Activated naive CD4-positive, alpha-beta T cell treated with anti-CD3 and anti-CD28 coated beads, Interleukin-2, amount 10 ng/mL, durations not matched to agents 7 days and 5 days (primary cell): Measurements from ENCODE around the gene SMTNL1.
"Not testable (repeated sequence)": the region's sequence is repeated elsewhere in the genome, so short reads cannot be mapped to it uniquely, and the experiment has no call there.

Source experiments
- CTCF ChIA-PET: fragments of 350-600 bp; sonication (Branson Sonifier 250); formaldehyde crosslinking; loops from one replicate; lab custom pipeline; 2021; ENCODE audit warnings: antibody characterized with exemption; lab: Charles Lee
- DNase-seq: peaks from one replicate; pipeline ENCODE4 v3.0.0-alpha.2; 2020
- H3K27ac Mint-ChIP-seq: one replicate; pipeline ENCODE4 v1.8.0; 2021; ENCODE audit warnings: mild to moderate bottlenecking, moderate library complexity, mixed read lengths
- H3K27me3 Mint-ChIP-seq: one replicate; pipeline ENCODE4 v1.8.0; 2021; ENCODE audit warnings: mild to moderate bottlenecking, mixed read lengths
- H3K36me3 Mint-ChIP-seq: one replicate; pipeline ENCODE4 v1.8.0; 2021; ENCODE audit warnings: mixed read lengths
- H3K4me1 Mint-ChIP-seq: one replicate; pipeline ENCODE4 v1.8.0; 2021; ENCODE audit warnings: mixed read lengths
- H3K4me3 Mint-ChIP-seq: one replicate; pipeline ENCODE4 v1.8.0; 2021; ENCODE audit warnings: mild to moderate bottlenecking, moderate library complexity, mixed read lengths
- H3K9me3 Mint-ChIP-seq: one replicate; pipeline ENCODE4 v1.8.0; 2021; ENCODE audit warnings: mixed read lengths

The SMTNL1 gene

GRCh38 chr11:57514538-57515331 lies 22.7 kb upstream of the SMTNL1 start:
- Mint-ChIP-seq H3K27ac (peak overlapping the region; percentile 86), H3K36me3 (peaks cover 11% of the 10 kb centered on the region), H3K4me1 (peaks cover 36% of the 10 kb centered on the region), H3K27me3 (peaks cover 8% of the 10 kb centered on the region), H3K9me3 (no peaks in the 10 kb centered on the region), H3K4me3 (peak overlapping the region; percentile 96)
- CTCF ChIA-PET = interaction anchor here (0.9 to 9.0 kb wide), 9 partner anchors 9 to 130 kb away, joined by 3 to 115 read pairs (median 5); no protein-coding TSS in a partner anchor
- peak; percentile 77 for DNase-seq

- Mint-ChIP-seq H3K36me3 (peaks cover 9% of the 10 kb centered on the region), H3K27ac (peak within 1 kb of the TSS; percentile 86), H3K4me1 (peaks cover 34% of the 10 kb centered on the region), H3K4me3 (peak within 1 kb of the TSS; percentile 96), H3K27me3 (peaks cover 8% of the 10 kb centered on the region), H3K9me3 (no peaks in the 10 kb centered on the region)
- CTCF ChIA-PET = interaction anchor here (0.8 to 9.0 kb wide), 8 partner anchors 9 to 129 kb away, joined by 3 to 115 read pairs (median 5); no protein-coding TSS in a partner anchor
- peak; percentile 61 for DNase-seq
Observed at GRCh38 chr11:57515332-57516060, 21.9 kb upstream of the SMTNL1 start, which contains the start of gene SLC43A1. SLC43A1 (minus strand) TSS chr11:57515702; CDS start chr11:57514111, 1,591 bp downstream.

- CTCF ChIA-PET = interaction anchor here (0.8 to 9.0 kb wide), 7 partner anchors 8 to 129 kb away, joined by 3 to 115 read pairs (median 5); no protein-coding TSS in a partner anchor
- peaks cover 9% of the 10 kb centered on the region for H3K36me3 Mint-ChIP-seq
- H3K4me1 Mint-ChIP-seq = peaks cover 34% of the 10 kb centered on the region
- no peak for DNase-seq
- peak overlapping the region; percentile 96 for H3K4me3 Mint-ChIP-seq
- H3K27me3 Mint-ChIP-seq = peaks cover 8% of the 10 kb centered on the region
- H3K9me3 Mint-ChIP-seq = no peaks in the 10 kb centered on the region
- peak overlapping the region; percentile 82 for H3K27ac Mint-ChIP-seq
Observed at GRCh38 chr11:57516061-57516443, 21.3 kb upstream of the SMTNL1 start.

GRCh38 chr11:57521116-57521515 lies 16.3 kb upstream of the SMTNL1 start:
- H3K27ac Mint-ChIP-seq = no peak overlapping the region
- H3K27me3 Mint-ChIP-seq = peaks cover 8% of the 10 kb centered on the region
- H3K4me3 Mint-ChIP-seq = no peak overlapping the region
- H3K4me1 Mint-ChIP-seq = peaks cover 6% of the 10 kb centered on the region
- no peaks in the 10 kb centered on the region for H3K9me3 Mint-ChIP-seq
- no peaks in the 10 kb centered on the region for H3K36me3 Mint-ChIP-seq
- no peak for DNase-seq
- CTCF ChIA-PET = interaction anchor here (0.9 to 9.0 kb wide), 2 partner anchors 27 to 119 kb away, joined by 3 to 115 read pairs; no protein-coding TSS in a partner anchor

GRCh38 chr11:57523419-57523818 lies 14.0 kb upstream of the SMTNL1 start:
- Mint-ChIP-seq H3K27ac (no peak overlapping the region), H3K36me3 (peaks cover 10% of the 10 kb centered on the region), H3K4me3 (no peak overlapping the region), H3K27me3 (no peaks in the 10 kb centered on the region), H3K9me3 (no peaks in the 10 kb centered on the region), H3K4me1 (peaks cover 15% of the 10 kb centered on the region)
- no peak for DNase-seq
- CTCF ChIA-PET = interaction anchor here (1.6 to 7.6 kb wide), 3 partner anchors 29 to 178 kb away, joined by 4 to 306 read pairs (median 108); partner anchors contain the start of gene RTN4RL2

- Mint-ChIP-seq H3K4me1 (peaks cover 43% of the 10 kb centered on the region), H3K4me3 (no peak overlapping the region), H3K27me3 (no peaks in the 10 kb centered on the region)
Observed at GRCh38 chr11:57527056-57527631, 10.3 kb upstream of the SMTNL1 start.

GRCh38 chr11:57529012-57529411 lies 8.4 kb upstream of the SMTNL1 start:
- CTCF ChIA-PET = interaction anchor here (1.1 to 7.6 kb wide), 6 partner anchors 35 to 272 kb away, joined by 4 to 306 read pairs (median 12); partner anchors contain the start of genes RTN4RL2 and UBE2L6
- Mint-ChIP-seq H3K27me3 (no peaks in the 10 kb centered on the region), H3K4me1 (peaks cover 44% of the 10 kb centered on the region), H3K36me3 (peaks cover 14% of the 10 kb centered on the region), H3K27ac (no peak overlapping the region), H3K9me3 (no peaks in the 10 kb centered on the region), H3K4me3 (peak overlapping the region; percentile 13)
- no peak for DNase-seq

More at GRCh38 chr11:57527056-57527631, 10.3 kb upstream of the SMTNL1 start:
- peaks cover 14% of the 10 kb centered on the region for H3K36me3 Mint-ChIP-seq
- H3K27ac Mint-ChIP-seq = peak overlapping the region; percentile 73
- H3K9me3 Mint-ChIP-seq = no peaks in the 10 kb centered on the region
- CTCF ChIA-PET = interaction anchor here (0.6 to 7.6 kb wide), 37 partner anchors 8 to 193 kb away, joined by 3 to 306 read pairs (median 4); partner anchors contain the start of genes RTN4RL2, SLC43A1 and UBE2L6
- DNase-seq = peak; percentile 87

GRCh38 chr11:57530215-57530595 lies 7.2 kb upstream of the SMTNL1 start:
- no peaks in the 10 kb centered on the region for H3K27me3 Mint-ChIP-seq
- peaks cover 44% of the 10 kb centered on the region for H3K4me1 Mint-ChIP-seq
- peak; percentile 32 for DNase-seq
- CTCF ChIA-PET = interaction anchor here (1.1 to 7.6 kb wide), 7 partner anchors 13 to 271 kb away, joined by 3 to 306 read pairs (median 4); partner anchors contain the start of genes RTN4RL2 and UBE2L6
- H3K36me3 Mint-ChIP-seq = peaks cover 14% of the 10 kb centered on the region
- peak overlapping the region; percentile 93 for H3K27ac Mint-ChIP-seq
- H3K9me3 Mint-ChIP-seq = no peaks in the 10 kb centered on the region
- H3K4me3 Mint-ChIP-seq = peak overlapping the region; percentile 84

- Mint-ChIP-seq H3K4me1 (peaks cover 44% of the 10 kb centered on the region), H3K36me3 (peaks cover 14% of the 10 kb centered on the region), H3K27ac (peak within 1 kb of the TSS; percentile 93), H3K27me3 (no peaks in the 10 kb centered on the region), H3K9me3 (no peaks in the 10 kb centered on the region), H3K4me3 (peak within 1 kb of the TSS; percentile 84)
- DNase-seq = peak; percentile 96
- CTCF ChIA-PET = interaction anchor here (1.2 to 7.6 kb wide), 4 partner anchors 14 to 109 kb away, joined by 3 to 306 read pairs (median 4); partner anchors contain the start of gene UBE2L6
Observed at GRCh38 chr11:57530596-57531507, 6.5 kb upstream of the SMTNL1 start, which contains the start of gene TIMM10. TIMM10 (minus strand) TSS chr11:57530754; CDS start chr11:57530189, 565 bp downstream.

GRCh38 chr11:57534449-57534848 lies 2.9 kb upstream of the SMTNL1 start:
- CTCF ChIA-PET = interaction anchor here (1.5 to 1.7 kb wide), 3 partner anchors 33 to 110 kb away, joined by 5 to 7 read pairs (median 6); partner anchors contain the start of gene UBE2L6
- H3K27ac Mint-ChIP-seq = not testable (repeated sequence)

GRCh38 chr11:57539342-57539741 lies 1.9 kb downstream of the SMTNL1 start:
- H3K4me1 Mint-ChIP-seq = peaks cover 2% of the 10 kb centered on the region
- peaks cover 14% of the 10 kb centered on the region for H3K36me3 Mint-ChIP-seq
- H3K27me3 Mint-ChIP-seq = no peaks in the 10 kb centered on the region
- H3K9me3 Mint-ChIP-seq = no peaks in the 10 kb centered on the region
- CTCF ChIA-PET = interaction anchor here (1.2 kb wide), 1 partner anchor 14 kb away, joined by 3 read pairs; no protein-coding TSS in a partner anchor
- DNase-seq = no peak
- H3K27ac Mint-ChIP-seq = no peak overlapping the region
- no peak overlapping the region for H3K4me3 Mint-ChIP-seq

More at GRCh38 chr11:57534449-57534848, 2.9 kb upstream of the SMTNL1 start:
- not testable (repeated sequence) for H3K4me3 Mint-ChIP-seq, H3K36me3 Mint-ChIP-seq, DNase-seq, H3K27me3 Mint-ChIP-seq, H3K9me3 Mint-ChIP-seq
- peaks cover 23% of the 10 kb centered on the region for H3K4me1 Mint-ChIP-seq

- H3K9me3 Mint-ChIP-seq = no peaks in the 10 kb centered on the region
- CTCF ChIA-PET = no interaction called here
- no peak overlapping the region for H3K4me3 Mint-ChIP-seq
- peaks cover 14% of the 10 kb centered on the region for H3K36me3 Mint-ChIP-seq
- no peaks in the 10 kb centered on the region for H3K27me3 Mint-ChIP-seq
- no peak overlapping the region for H3K27ac Mint-ChIP-seq
- peaks cover under 1% of the 10 kb centered on the region for H3K4me1 Mint-ChIP-seq
- DNase-seq = no peak
Observed at GRCh38 chr11:57541169-57541568, 3.8 kb downstream of the SMTNL1 start.
